ENCODE measurements around the gene JMJD7. TPM values are rescaled to one million over a fixed set of nuclear protein-coding genes. Genes with fewer than 3 reads are reported as not detected.

Gene JMJD7
- total and polyA plus RNA-seq, 2 donors (not counting 1 experiment from before 2014, with no cell fraction given), result 33.4 to 43.9 TPM

GRCh38 chr15:41861736-41862356, 34.0 kb downstream of the JMJD7 start:
- Mint-ChIP-seq H3K27me3 (no peaks in the 10 kb centered on the region), H3K9me3 (ENCODE audit: insufficient read depth) (no peaks in the 10 kb centered on the region), H3K4me3 (no peak overlapping the region), H3K4me1 (no peaks in the 10 kb centered on the region), H3K27ac (no peak overlapping the region)
- Histone ChIP-seq H3K4me3 (ENCODE audit: control extremely low read depth in 1 of 5, extremely low read depth in 1 of 5, insufficient read depth in 1 of 5, low read depth in 2 of 5, low read length in 4 of 5) (no peak overlapping the region), H3K27me3 (replicated peaks in 1 of 4; ENCODE audit: control extremely low read depth in 1 of 4, control insufficient read depth in 3 of 4, insufficient read depth in 4 of 4, low read length in 3 of 4) (peaks cover 0 to 3% (median 0%) of the 10 kb centered on the region in 4 experiments), H3K4me2 (replicated peaks; ENCODE audit: low read depth, low read length, poor library complexity, severe bottlenecking) (no peak overlapping the region), H3K27ac (ENCODE audit: low read length in 2 of 2) (no peak overlapping the region), H3K79me2 (ENCODE audit: control insufficient read depth, insufficient read depth, low read length) (no peaks in the 10 kb centered on the region), H3K36me3 (replicated peaks in 1 of 2; ENCODE audit: control extremely low read depth in 1 of 2, control insufficient read depth in 1 of 2, extremely low read depth in 1 of 2, insufficient read depth in 2 of 2, low read length in 1 of 2) (no peaks in the 10 kb centered on the region), H3K9me3 (ENCODE audit: control extremely low read depth in 1 of 3, control insufficient read depth in 2 of 3, insufficient read depth in 1 of 3, low read length in 2 of 3) (no peaks in the 10 kb centered on the region), H3K9ac (ENCODE audit: low read length) (no peak overlapping the region), H3K4me1 (ENCODE audit: control insufficient read depth in 2 of 2, insufficient read depth in 2 of 2, low read length in 2 of 2) (peaks cover 0 to 6% of the 10 kb centered on the region in 2 donors), H2AFZ (ENCODE audit: insufficient read depth, low read depth, low read length, poor library complexity, severe bottlenecking) (no peak overlapping the region), H4K20me1 (ENCODE audit: control insufficient read depth, insufficient read depth, low read length, poor library complexity, severe bottlenecking) (no peaks in the 10 kb centered on the region)
- DNase-seq, result no peak
- CTCF ChIA-PET, result interaction anchor here (0.9 to 1.9 kb wide), 3 partner anchors 43 to 88 kb away, joined by 3 to 8 read pairs (median 4); partner anchors contain the start of gene MAPKBP1
- no peak for TF ChIP-seq EZH2 (IDR thresholded peaks at IDR 0.05; ENCODE audit: borderline replicate concordance, insufficient read depth, low read depth, low read length, poor library complexity, severe bottlenecking)
- no peak for TF ChIP-seq CTCF (IDR thresholded peaks at IDR 0.05)
- intact Hi-C loops (cut with micrococcal nuclease), result no loop called here
- WGBS (ENCODE audit: insufficient coverage), result 96% methylated on average over 14 of the region's 18 CpGs
- no peak for ATAC-seq (ENCODE audit: low read depth)
- POLR2A ChIA-PET, result no interaction called here

DNA sequence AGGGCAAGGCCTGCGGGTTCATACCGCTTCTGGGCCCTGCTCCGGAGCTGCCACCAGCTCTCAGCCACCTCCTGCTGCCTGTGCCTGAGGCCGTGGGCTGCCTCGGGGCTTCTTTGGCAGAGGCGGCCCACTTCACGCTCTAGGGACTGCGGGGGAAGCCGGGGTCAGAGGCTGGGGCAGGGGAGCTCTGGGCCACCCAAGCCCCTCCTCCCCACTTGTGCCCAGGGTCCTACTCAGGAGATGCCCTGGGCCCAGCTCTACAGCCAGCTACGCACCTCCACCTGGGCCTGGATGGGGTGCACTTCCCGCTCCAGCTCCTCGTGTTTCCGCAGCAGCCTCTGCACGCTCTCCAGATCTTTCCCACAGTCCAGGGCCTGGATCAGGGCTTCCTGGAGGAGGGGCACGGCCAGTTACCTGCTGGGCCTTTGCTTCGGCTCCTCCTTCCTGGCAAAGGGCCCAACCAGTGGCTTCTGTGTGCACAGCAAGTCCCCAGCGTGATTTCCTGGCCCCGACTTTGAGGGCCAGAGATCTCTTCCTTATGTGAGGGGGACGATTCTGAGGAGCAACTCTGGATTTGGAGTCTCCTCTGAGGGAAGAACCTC, 34.7 kb downstream of the JMJD7 start:
- Mint-ChIP-seq H3K9me3 (ENCODE audit: insufficient read depth) (no peaks in the 10 kb centered on the region), H3K4me1 (no peaks in the 10 kb centered on the region), H3K27me3 (no peaks in the 10 kb centered on the region), H3K4me3 (no peak overlapping the region), H3K27ac (no peak overlapping the region)
- ChIA-PET POLR2A (no interaction called here), CTCF (interaction anchor here (0.6 to 1.9 kb wide), 4 partner anchors 32 to 90 kb away, joined by 3 to 8 read pairs (median 3); partner anchors contain the start of gene MAPKBP1)
- Histone ChIP-seq H3K4me1 (ENCODE audit: control insufficient read depth in 2 of 2, insufficient read depth in 2 of 2, low read length in 2 of 2) (peaks cover 0 to 6% of the 10 kb centered on the region in 2 donors), H2AFZ (ENCODE audit: insufficient read depth, low read depth, low read length, poor library complexity, severe bottlenecking) (no peak overlapping the region), H3K9me3 (ENCODE audit: control extremely low read depth in 1 of 3, control insufficient read depth in 2 of 3, insufficient read depth in 1 of 3, low read length in 2 of 3) (no peaks in the 10 kb centered on the region), H4K20me1 (ENCODE audit: control insufficient read depth, insufficient read depth, low read length, poor library complexity, severe bottlenecking) (no peaks in the 10 kb centered on the region), H3K79me2 (ENCODE audit: control insufficient read depth, insufficient read depth, low read length) (no peaks in the 10 kb centered on the region), H3K27me3 (replicated peaks in 1 of 4; ENCODE audit: control extremely low read depth in 1 of 4, control insufficient read depth in 3 of 4, insufficient read depth in 4 of 4, low read length in 3 of 4) (peaks cover 0 to 3% (median 0%) of the 10 kb centered on the region in 4 experiments), H3K27ac (ENCODE audit: low read length in 2 of 2) (no peak overlapping the region), H3K9ac (ENCODE audit: low read length) (no peak overlapping the region), H3K4me2 (replicated peaks; ENCODE audit: low read depth, low read length, poor library complexity, severe bottlenecking) (no peak overlapping the region), H3K4me3 (ENCODE audit: control extremely low read depth in 1 of 5, extremely low read depth in 1 of 5, insufficient read depth in 1 of 5, low read depth in 2 of 5, low read length in 4 of 5) (no peak overlapping the region), H3K36me3 (replicated peaks in 1 of 2; ENCODE audit: control extremely low read depth in 1 of 2, control insufficient read depth in 1 of 2, extremely low read depth in 1 of 2, insufficient read depth in 2 of 2, low read length in 1 of 2) (no peaks in the 10 kb centered on the region)
- no peak for DNase-seq
- ATAC-seq (ENCODE audit: low read depth), result no peak
- intact Hi-C loops (cut with micrococcal nuclease), result no loop called here
- TF ChIP-seq EZH2 (IDR thresholded peaks at IDR 0.05; ENCODE audit: borderline replicate concordance, insufficient read depth, low read depth, low read length, poor library complexity, severe bottlenecking), result no peak
- no peak for TF ChIP-seq CTCF (IDR thresholded peaks at IDR 0.05)
- 84% methylated on average over 16 of the region's 19 CpGs for WGBS (ENCODE audit: insufficient coverage)

All from B cell (primary cell).